PC-9 (cell line): ENCODE data around the gene FAM149A. TPM values are rescaled to one million over a fixed set of nuclear protein-coding genes. Genes with fewer than 3 reads are reported as not detected.

Experiments used
- BruUV-seq: library from RNA; stranded (reverse); fragments of 400-500 nt; replicated peaks from 2 replicates; lab custom pipeline; 2021; lab: Mats Ljungman, UMichigan
- CTCF ChIA-PET: fragments of 300-600 bp; sonication (Branson Sonifier 250); formaldehyde crosslinking; loops from one replicate; lab custom pipeline; 2022; ENCODE audit warnings: antibody characterized with exemption; lab: Charles Lee
- POLR2A ChIA-PET: fragments of 300-600 bp; sonication (Branson Sonifier 250); formaldehyde crosslinking; loops from one replicate; lab custom pipeline; 2022; ENCODE audit warnings: antibody characterized with exemption; ENCODE audit not compliant: unreplicated experiment; lab: Charles Lee
- DNase-seq, 2 experiments: peaks; one replicate each; pipeline versions ENCODE4 v3.0.0 to v3.0.0-alpha.2; 2015 to 2022; ENCODE audit warnings: mixed read lengths in 1 of 2
- H2AFZ ChIP-seq: fragments of 200-600 bp; sonication (generic); 2 replicates; pipeline ENCODE4 v1.8.1; 2017; ENCODE audit warnings: antibody characterized with exemption
- H3F3A ChIP-seq: fragments of 200-600 bp; sonication (generic); 2 replicates; pipeline ENCODE4 v1.8.1; 2017; ENCODE audit warnings: antibody characterized with exemption, mild to moderate bottlenecking, low read depth; ENCODE audit not compliant: insufficient read depth
- H3K27ac ChIP-seq: fragments of 200-600 bp; sonication (generic); 2 replicates; pipeline ENCODE4 v1.6.1; 2016; ENCODE audit warnings: mixed run types
- H3K27me3 ChIP-seq: fragments of 200-600 bp; sonication (generic); 2 replicates; pipeline ENCODE4 v1.6.1; 2016; ENCODE audit warnings: low read depth, mixed run types; ENCODE audit not compliant: insufficient read depth
- H3K36me3 ChIP-seq: fragments of 200-600 bp; sonication (generic); 2 replicates; pipeline ENCODE4 v1.6.1; 2016; ENCODE audit warnings: low read depth, mixed run types
- H3K4me1 ChIP-seq: fragments of 200-600 bp; sonication (generic); replicated peaks from 2 replicates; pipeline ENCODE4 v1.6.1; 2016; ENCODE audit warnings: mixed run types; ENCODE audit not compliant: insufficient read depth
- H3K4me2 ChIP-seq: fragments of 200-600 bp; sonication (generic); 2 replicates; pipeline ENCODE4 v1.6.1; 2017; ENCODE audit warnings: mixed run types
- H3K4me3 ChIP-seq: fragments of 200-600 bp; sonication (generic); 2 replicates; pipeline ENCODE4 v1.6.1; 2016; ENCODE audit warnings: mixed run types
- H3K79me2 ChIP-seq: fragments of 200-600 bp; sonication (generic); 2 replicates; pipeline ENCODE4 v1.6.1; 2017; ENCODE audit warnings: low read depth, mixed run types
- H3K9me2 ChIP-seq: fragments of 200-600 bp; sonication (generic); 2 replicates; pipeline ENCODE4 v1.8.1; 2017; ENCODE audit warnings: mild to moderate bottlenecking; ENCODE audit not compliant: insufficient read depth
- H3K9me3 ChIP-seq: fragments of 200-600 bp; sonication (generic); 2 replicates; pipeline ENCODE4 v1.8.1; 2016; ENCODE audit warnings: low read depth; ENCODE audit not compliant: insufficient read depth
- H4K20me1 ChIP-seq: fragments of 200-600 bp; sonication (generic); 2 replicates; pipeline ENCODE4 v1.8.1; 2017; ENCODE audit not compliant: insufficient read depth
- EZH2 ChIP-seq: fragments of 200-600 bp; sonication (generic); IDR thresholded peaks from 2 replicates; pipeline ENCODE4 v1.8.0; 2017; ENCODE audit warnings: antibody characterized with exemption, low read depth
- intact Hi-C: fragments of 100-400 bp; cut with micrococcal nuclease; formaldehyde crosslinking; loops from one replicate; pipeline ENCODE4 v1.10.0; 2022; ENCODE audit not compliant: unreplicated experiment
- total RNA-seq: library from RNA; stranded (reverse); gene quantifications from 2 replicates; pipeline ENCODE4 v1.2.3, GENCODE V29; 2021
- TF ChIP-seq, protein P1 (sequence below): fragments of 200-600 bp; sonication (generic); conservative IDR thresholded peaks from 2 replicates; pipeline ENCODE4 v1.6.1; 2017; ENCODE audit warnings: mixed run types, antibody characterized with exemption, mild to moderate bottlenecking, moderate library complexity

The FAM149A gene
- total RNA-seq, 1 experiment from 2014 or later: 0.26 TPM

GRCh38 chr4:186131935-186132334 lies 27.4 kb downstream of the FAM149A start:
- TF ChIP-seq EZH2: no peak
- TF ChIP-seq, protein P1, sequence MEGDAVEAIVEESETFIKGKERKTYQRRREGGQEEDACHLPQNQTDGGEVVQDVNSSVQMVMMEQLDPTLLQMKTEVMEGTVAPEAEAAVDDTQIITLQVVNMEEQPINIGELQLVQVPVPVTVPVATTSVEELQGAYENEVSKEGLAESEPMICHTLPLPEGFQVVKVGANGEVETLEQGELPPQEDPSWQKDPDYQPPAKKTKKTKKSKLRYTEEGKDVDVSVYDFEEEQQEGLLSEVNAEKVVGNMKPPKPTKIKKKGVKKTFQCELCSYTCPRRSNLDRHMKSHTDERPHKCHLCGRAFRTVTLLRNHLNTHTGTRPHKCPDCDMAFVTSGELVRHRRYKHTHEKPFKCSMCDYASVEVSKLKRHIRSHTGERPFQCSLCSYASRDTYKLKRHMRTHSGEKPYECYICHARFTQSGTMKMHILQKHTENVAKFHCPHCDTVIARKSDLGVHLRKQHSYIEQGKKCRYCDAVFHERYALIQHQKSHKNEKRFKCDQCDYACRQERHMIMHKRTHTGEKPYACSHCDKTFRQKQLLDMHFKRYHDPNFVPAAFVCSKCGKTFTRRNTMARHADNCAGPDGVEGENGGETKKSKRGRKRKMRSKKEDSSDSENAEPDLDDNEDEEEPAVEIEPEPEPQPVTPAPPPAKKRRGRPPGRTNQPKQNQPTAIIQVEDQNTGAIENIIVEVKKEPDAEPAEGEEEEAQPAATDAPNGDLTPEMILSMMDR: no peak
- no peaks in the 10 kb centered on the region for H3F3A ChIP-seq
- no peaks in the 10 kb centered on the region for H3K9me3 ChIP-seq
- CTCF ChIA-PET: interaction anchor here (0.9 to 1.5 kb wide), 2 partner anchors 63 to 94 kb away, joined by 3 to 4 read pairs; partner anchors contain the start of gene TLR3
- no peaks in the 10 kb centered on the region for H3K4me1 ChIP-seq
- POLR2A ChIA-PET: no interaction called here
- H3K36me3 ChIP-seq: no peaks in the 10 kb centered on the region
- no peak overlapping the region for H3K4me2 ChIP-seq
- no peak overlapping the region for H3K27ac ChIP-seq
- H3K79me2 ChIP-seq: no peaks in the 10 kb centered on the region
- no peak overlapping the region for H2AFZ ChIP-seq
- intact Hi-C loops: loop anchor here (10.0 kb wide), 1 partner anchor 487 kb away; no protein-coding TSS in a partner anchor
- no peak for DNase-seq
- H4K20me1 ChIP-seq: no peaks in the 10 kb centered on the region
- BruUV-seq: no TSS peak
- H3K27me3 ChIP-seq: no peaks in the 10 kb centered on the region
- H3K9me2 ChIP-seq: no peaks in the 10 kb centered on the region
- no peak overlapping the region for H3K4me3 ChIP-seq

DNA sequence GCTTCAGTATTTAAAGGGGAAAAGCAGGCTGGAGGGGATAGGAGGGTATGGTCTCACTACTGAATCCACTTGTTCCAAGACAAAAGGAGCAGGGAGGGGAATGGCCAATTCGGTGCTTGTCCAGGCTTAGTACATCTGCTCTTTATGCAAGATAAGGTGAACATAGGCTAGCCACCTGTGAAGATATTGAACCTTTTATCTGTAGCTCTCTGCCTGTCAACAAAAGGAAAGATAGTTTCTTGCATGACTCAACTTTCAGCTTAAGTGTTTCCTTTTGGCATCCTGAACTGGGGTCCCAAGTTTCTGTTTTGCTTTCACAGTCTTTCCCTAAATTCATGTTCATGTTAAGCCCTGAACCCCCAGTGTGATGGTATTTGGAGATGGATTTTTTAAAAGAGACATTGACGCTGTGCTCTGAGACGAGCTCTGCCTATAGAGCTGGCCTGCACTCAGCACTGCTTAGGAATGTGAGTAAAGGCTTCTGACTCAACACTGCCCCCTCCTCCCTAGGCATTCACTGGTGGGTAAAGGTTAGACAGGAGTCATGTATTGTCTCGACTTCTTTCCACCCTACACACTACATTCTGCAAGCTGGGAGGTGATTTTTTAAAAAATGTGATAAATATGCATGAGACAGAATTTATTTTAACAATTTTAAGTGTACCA lies 28.2 kb downstream of the FAM149A start:
- Histone ChIP-seq H3K79me2 (no peaks in the 10 kb centered on the region), H3K9me3 (no peaks in the 10 kb centered on the region), H3F3A (no peaks in the 10 kb centered on the region), H2AFZ (no peak overlapping the region), H3K27ac (no peak overlapping the region), H3K9me2 (no peaks in the 10 kb centered on the region), H3K4me3 (no peak overlapping the region), H3K27me3 (no peaks in the 10 kb centered on the region), H3K4me2 (no peak overlapping the region), H4K20me1 (no peaks in the 10 kb centered on the region), H3K36me3 (no peaks in the 10 kb centered on the region), H3K4me1 (no peaks in the 10 kb centered on the region)
- no peak for TF ChIP-seq EZH2
- TF ChIP-seq, protein P1: no peak; the same call in 1 of the 2 replicates
- ChIA-PET POLR2A (interaction anchor here (0.7 kb wide), 1 partner anchor 64 kb away, joined by 3 read pairs; the partner anchor contains the start of gene TLR3), CTCF (interaction anchor here (0.9 to 1.5 kb wide), 2 partner anchors 63 to 94 kb away, joined by 3 to 4 read pairs; partner anchors contain the start of gene TLR3)
- peak; percentile 36 to 37 for DNase-seq
- intact Hi-C loops: loop anchor here (10.0 kb wide), 1 partner anchor 488 kb away; no protein-coding TSS in a partner anchor
- no TSS peak for BruUV-seq

GRCh38 chr4:186134257-186134656 lies 29.8 kb downstream of the FAM149A start:
- Histone ChIP-seq H3K4me2 (no peak overlapping the region), H3K9me2 (no peaks in the 10 kb centered on the region), H3K27me3 (no peaks in the 10 kb centered on the region), H3K36me3 (no peaks in the 10 kb centered on the region), H3K4me3 (no peak overlapping the region), H3K4me1 (no peaks in the 10 kb centered on the region), H4K20me1 (no peaks in the 10 kb centered on the region), H3K9me3 (no peaks in the 10 kb centered on the region), H3K27ac (no peak overlapping the region), H3F3A (no peaks in the 10 kb centered on the region), H3K79me2 (no peaks in the 10 kb centered on the region), H2AFZ (no peak overlapping the region)
- intact Hi-C loops: loop anchor here (10.0 kb wide), 1 partner anchor 489 kb away; no protein-coding TSS in a partner anchor
- no peak for DNase-seq
- CTCF ChIA-PET: no interaction called here
- BruUV-seq: no TSS peak
- TF ChIP-seq, protein P1: no peak
- TF ChIP-seq EZH2: no peak
- POLR2A ChIA-PET: no interaction called here
